GM18907 (cell line): ENCODE data around the gene CPT1A.

Experiments used
- ATAC-seq: cut with Tn5 transposase; IDR thresholded peaks from one replicate; pipeline ENCODE4 v1.9.1; 2021; ENCODE audit warnings: mild to moderate bottlenecking, moderate library complexity; ENCODE audit not compliant: unreplicated experiment

The CPT1A gene

DNA sequence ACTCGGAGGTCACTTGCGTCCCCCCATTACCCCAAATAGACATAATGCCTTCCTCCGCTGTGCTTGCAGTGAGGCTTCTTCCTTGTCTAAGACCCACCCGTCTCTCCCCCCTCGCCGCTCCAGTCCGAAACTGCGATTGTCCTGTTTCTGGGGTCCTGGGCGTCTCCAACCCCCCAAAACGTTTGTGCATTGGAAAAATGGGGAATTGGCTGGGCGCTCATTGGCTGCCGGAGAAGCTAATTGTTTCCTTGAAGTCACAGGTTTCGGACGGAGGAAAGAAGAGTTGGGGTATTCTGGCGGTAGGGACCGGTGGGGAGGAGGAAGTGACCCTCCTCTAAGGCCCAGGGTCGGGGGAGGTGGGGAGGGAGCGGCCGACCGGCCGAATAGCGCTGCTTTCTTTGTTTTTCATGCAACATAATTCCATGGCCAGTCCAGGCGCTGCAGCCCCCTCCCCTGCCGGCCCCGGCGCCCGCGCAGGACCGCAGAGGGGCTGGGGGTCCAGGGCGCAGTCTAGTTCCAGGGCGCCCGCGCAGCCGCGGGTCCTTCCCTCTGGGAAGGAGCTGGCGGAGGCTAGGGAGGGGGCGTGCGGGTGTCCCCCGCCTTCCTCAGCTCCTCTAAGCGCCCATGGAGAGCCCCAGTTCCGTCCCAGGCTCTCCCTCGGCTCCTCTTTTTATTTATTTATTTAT is 12.7 kb upstream of the CPT1A start:
- no peak for ATAC-seq

DNA sequence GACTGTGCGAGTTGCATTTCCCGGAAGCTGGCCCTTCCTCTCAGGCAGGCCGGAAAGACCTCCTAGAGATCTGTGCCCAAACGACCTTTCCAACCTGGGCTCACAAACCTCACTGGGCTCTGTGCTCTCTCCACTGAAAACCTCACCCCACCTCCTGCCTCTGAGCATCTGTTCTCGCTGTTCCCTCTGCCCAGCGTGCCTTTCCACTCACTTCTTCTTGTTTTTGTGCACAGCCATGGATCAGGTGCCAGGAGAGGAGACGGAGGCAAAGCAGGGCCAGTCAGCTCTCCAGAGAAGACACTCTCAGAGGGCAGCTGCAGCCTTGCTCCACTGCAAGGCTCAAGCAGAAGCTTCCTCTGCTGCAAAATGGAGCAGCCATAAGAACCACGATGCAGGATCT is 10.9 kb upstream of the CPT1A start:
- ATAC-seq = no peak

DNA sequence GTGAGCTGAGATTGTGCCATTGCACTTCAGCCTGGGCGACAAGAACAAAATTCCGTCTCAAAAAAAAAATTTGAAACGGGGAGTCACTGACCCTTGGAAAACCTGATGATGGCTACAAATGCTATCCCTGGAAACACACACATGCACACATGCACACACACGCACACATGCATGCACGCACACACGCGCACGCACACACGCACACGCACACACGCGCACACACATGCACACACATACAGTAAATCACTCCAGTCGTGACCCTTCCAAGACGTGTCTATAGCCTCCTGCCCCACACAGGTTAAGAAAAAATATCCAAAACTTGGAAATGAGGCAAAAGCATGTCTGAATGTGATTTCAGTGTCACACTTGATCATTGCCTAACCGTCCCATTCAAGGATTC is 6.7 kb upstream of the CPT1A start:
- ATAC-seq = no peak

- ATAC-seq = no peak
Observed at GRCh38 chr11:68847395-68847794, 5.7 kb upstream of the CPT1A start.

- no peak for ATAC-seq
Observed at GRCh38 chr11:68845351-68846002, 3.8 kb upstream of the CPT1A start.

GRCh38 chr11:68844801-68845200 is 3.1 kb upstream of the CPT1A start:
- no peak for ATAC-seq

- no peak for ATAC-seq
Observed at GRCh38 chr11:68844376-68844775, 2.7 kb upstream of the CPT1A start.

GRCh38 chr11:68843703-68844312 is 2.1 kb upstream of the CPT1A start:
- ATAC-seq = peak; percentile 42

- no peak for ATAC-seq
Observed at GRCh38 chr11:68843052-68843561, 1.4 kb upstream of the CPT1A start.

DNA sequence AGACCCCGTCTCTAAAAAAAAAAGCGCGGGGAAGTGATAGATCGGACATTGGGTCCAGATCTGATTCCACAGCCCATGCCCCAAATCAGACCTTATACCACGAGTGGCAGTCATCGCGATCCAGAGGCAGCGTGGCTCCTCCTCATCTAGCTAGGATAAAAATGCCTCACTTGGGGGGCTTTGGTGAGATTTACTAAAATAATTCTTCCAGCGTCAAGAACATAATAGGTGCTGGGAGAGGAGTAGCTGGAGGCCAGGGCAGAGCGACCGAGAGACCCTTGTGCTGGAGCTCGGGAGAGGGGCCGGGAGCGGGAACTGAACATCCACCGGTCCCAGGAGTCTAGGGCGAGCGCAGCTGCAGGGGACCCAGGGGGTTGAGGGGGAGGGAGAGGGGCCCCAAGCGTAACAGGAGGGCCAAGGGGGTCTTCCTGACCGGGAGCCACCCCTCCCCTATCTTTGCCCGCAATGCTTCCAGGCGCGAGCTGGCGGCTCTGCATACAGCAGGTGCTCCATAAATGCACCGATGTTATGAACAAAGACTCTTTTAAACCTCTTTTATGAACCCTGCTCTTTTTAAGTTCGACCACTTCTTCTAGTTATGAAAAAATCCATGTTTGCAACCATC is 823 bp upstream of the CPT1A start:
- ATAC-seq = no peak

DNA sequence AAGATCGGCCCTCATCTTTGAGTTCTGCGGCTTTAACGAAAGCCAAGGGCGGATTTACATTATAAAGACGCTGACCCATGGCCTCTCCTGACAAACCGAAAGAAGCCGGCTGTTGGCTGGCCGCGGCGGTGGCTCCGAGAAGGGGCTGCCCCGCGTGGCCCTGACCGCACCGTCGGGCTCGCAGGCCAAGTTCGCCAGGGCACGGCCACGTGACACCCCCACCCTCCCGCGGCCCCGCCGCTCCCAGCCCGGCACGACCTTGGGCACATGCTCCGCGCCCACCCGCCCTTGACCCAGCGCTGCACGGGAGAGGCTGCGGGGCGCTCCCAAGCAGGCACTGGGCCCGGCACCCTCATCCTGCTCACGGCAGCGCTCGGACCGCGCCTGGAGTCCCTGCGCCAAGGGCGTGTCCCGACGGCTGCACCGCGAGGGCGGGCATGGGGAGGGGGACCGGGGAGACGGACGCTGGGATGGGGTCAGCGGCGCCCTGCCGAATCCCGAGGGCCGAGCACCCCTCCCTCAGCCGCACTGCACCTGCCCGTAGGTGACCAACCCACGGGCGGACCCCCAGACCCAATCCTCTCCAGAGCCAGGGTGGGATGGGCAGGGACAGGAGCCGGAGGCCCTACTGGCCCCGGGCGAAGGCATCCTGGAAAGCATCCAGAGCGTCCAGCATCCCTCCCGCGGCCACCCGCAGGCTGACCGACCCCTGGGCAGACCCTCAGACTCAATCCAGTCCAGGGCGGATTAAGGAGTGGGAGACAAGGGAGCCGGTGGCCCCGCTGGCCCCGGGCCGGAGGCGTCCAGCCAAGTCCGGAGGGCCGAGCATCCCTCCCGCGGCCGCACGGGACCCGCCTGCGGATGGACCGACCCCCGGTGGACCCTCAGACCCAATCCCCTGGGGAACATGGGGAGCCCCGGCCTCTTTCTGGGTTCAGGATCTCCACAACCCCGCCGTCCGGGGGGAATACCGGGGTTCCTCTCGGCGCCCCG is 759 bp downstream of the CPT1A start:
- ATAC-seq = no peak

DNA sequence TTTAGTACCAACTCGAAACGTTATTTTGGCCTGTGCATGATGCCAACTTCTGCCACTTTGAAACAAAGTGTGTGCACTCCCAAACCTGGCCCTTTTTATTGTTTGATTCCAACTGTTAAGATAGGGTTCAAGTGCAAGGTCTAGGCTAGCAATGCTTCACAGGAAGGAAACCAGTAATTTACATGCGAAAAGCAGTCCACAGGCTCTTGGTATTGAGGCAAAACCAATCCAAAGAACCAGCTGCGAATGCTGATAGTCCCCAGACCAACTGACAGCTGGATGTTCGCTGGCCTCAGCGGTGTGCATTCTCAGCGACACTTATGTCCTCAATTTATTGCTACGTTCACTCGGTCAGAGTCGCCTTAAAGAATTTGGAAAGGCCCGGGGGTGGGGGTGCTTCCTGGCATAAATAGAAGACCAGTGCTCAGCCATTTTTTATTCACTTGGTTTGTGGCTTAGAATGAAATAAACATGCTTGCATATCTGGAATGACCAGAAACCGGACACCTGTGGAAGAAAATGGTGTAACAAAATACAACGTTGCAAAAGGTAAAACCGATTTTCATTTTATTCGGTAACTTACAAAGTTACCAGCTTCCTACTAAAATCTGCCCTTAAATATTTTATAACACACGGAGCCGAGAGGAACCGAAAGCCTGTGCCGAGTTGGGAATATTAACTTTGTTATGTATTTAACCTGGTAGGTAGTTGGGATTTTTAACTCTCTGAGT is 1.6 kb downstream of the CPT1A start:
- ATAC-seq = peak; percentile 10

DNA sequence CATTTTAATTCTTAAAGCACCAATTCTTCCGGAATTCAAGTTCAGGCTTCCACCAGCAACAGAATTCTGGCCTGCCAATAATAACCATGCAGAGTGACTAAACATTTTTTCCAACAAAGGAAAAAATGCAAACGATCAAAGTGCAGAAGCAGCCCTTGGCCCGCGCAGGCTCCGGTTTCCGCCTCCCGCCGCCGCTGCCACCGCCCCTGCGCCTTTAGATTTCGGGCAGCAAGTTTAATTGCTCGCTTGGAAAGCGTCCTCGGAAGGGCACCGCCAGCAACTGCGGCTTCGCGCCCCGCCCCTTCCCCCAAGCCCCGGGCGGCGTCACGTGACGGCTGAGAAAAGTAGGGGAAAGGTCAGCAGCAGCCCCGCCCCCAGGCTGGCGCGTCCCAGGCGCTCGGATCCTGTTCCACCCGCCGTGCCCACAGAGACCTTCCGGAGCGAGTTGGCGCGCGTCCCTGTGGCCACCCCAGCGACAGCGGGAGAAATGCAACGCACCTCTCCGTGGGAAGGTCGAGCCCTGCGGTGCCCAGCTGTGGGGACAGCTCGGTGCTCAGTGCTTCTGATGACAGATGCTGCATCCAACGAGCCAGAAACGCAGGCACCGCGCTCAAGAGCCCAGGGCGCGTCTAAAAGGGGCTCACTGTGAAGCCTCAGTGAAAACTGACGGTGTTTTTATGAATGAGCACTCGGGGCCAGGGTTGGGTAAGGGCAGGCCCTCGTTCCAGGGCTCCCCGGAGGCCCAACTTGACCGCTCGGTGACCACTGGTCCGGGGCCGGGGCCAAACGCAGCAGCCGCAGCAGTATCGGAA is 2.5 kb downstream of the CPT1A start:
- peak; percentile 48 for ATAC-seq

GRCh38 chr11:68838572-68838964 is 3.1 kb downstream of the CPT1A start:
- no peak for ATAC-seq

DNA sequence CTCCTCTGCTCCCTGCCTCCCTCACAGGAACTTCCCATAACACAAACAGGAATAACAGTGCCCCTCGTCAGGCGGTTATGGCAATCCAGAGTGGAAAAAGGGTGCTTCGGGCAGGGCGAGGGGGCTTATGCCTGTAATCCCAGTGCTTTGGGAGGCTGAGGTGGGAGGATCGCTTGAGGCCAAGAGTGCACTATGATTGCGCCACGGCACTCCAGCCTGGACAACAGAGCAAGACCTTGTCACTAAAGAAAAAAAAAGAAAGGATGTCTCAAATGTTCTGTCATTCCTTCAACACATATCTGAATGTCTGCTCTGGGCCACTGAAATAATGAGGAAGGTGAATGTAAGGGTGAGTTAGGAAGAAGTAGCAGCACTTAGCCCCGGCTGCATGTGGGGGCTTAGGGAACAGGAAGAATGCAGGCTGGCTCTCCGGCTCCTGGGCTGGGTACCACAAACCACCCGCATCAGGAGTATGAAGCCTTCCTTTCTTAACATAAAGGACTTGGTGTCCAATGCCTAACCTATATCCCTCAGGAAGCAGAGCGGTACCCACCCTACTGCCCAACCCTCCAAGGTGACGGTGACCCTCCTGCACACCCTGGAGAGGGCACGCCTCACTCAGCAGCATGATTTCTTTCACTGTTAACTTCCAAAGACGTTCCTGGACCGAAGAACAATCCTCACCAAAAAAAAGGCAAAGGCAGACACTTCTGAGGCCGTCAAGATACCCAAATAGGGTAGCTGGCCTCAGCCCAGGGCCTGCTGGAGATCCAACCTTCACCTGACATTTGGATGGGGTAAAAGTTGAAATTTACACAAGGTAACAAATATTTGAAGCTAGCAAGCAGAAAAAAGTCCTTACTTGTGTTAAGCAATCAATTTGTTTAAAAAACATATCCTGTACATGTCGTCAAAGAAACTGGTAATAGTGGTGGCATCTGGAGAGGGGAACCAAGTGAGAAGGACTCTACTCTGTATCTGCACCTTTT is 3.8 kb downstream of the CPT1A start:
- no peak for ATAC-seq

DNA sequence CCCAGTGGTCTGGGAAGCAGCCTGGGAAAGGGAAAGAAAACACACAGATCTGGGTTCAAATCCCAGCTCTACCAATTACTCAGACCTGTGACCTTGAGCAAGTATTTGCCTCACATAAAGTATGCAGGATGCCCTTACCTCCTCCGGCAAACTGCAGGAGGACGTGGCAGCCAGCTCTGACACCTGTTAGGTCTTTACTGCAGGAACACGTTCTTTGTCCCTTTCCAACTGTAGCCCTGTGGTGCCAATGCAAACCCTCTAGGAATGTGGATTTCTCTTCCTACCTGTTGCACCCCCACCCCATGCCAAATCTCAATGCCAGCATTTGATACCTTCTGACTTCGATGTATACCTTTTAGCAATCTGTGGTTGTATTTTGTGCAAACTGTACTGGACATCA is 6.0 kb downstream of the CPT1A start:
- no peak for ATAC-seq

- ATAC-seq = no peak
Observed at GRCh38 chr11:68835328-68835727, 6.4 kb downstream of the CPT1A start.
